GM21723 (cell line): ENCODE measurements around the gene CMTM3.
A peak's percentile ranks its signal among the peaks of the same experiment; 100 is the strongest.
"Not testable (repeated sequence)": the region's sequence is repeated elsewhere in the genome, so short reads cannot be mapped to it uniquely, and the experiment has no call there.

Experiments used
- ATAC-seq: cut with Tn5 transposase; IDR thresholded peaks from one replicate; pipeline ENCODE4 v1.9.1; 2021; ENCODE audit warnings: mild to moderate bottlenecking, moderate library complexity; ENCODE audit not compliant: unreplicated experiment

The CMTM3 gene

DNA sequence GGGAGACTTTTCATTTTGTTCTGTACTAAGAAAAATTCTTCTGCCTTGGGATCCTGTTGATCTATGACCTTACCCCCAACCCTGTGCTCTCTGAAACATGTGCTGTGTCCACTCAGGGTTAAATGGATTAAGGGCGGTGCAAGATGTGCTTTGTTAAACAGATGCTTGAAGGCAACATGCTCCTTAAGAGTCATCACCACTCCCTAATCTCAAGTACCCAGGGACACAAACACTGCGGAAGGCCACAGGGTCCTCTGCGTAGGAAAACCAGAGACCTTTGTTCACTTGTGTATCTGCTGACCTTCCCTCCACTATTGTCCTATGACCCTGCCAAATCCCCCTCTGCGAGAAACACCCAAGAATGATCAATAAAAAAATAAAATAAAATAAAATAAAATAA lies 27.1 kb downstream of the CMTM3 start:
- ATAC-seq: not testable (repeated sequence)

GRCh38 chr16:66634527-66635196 lies 30.2 kb downstream of the CMTM3 start:
- no peak for ATAC-seq

- no peak for ATAC-seq
These were observed 30.9 kb downstream of the CMTM3 start for GRCh38 chr16:66635406-66635805.

- no peak for ATAC-seq
These were observed 31.7 kb downstream of the CMTM3 start for GRCh38 chr16:66636199-66636598.

DNA sequence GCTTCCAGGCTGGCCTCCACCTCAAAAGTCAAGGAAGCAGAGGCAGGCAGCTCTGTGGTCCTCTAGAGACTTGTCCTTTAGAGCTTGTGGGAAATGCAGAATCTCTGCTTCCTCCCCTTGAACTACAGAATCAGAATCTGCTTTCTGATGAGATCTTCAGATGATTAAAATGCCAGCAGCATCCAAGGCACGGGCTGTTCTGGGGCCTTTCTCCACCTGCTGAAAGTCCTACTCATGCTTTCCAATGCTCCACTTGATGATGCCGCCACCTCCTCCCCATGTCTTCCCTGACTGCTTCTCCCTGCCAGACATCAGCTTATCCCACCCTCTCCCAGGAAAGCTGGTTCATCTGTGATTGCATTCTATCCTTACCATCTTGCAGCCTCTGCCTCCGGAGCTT lies 33.3 kb downstream of the CMTM3 start:
- ATAC-seq: no peak

- ATAC-seq: no peak
These were observed 34.8 kb downstream of the CMTM3 start for GRCh38 chr16:66639091-66639885.

GRCh38 chr16:66640724-66641314 lies 36.3 kb downstream of the CMTM3 start:
- no peak for ATAC-seq

DNA sequence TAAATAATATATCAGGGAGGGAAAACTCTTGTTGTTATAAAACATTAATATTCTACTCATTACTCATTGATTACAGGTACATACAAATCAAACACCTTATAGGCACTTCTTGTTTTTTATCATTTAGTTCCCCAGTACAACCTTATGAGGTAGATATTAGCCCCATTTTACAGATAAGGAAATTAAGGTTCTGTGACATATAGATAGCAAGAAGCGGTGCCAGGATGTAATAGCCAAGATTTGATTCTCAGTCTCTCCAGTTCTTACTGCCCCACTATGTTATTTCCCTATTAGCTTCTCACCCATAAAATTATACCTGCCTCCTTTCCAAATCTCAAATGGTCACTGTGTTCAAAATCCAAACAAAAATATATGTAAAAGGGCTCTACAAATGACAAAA lies 36.9 kb downstream of the CMTM3 start:
- no peak for ATAC-seq

DNA sequence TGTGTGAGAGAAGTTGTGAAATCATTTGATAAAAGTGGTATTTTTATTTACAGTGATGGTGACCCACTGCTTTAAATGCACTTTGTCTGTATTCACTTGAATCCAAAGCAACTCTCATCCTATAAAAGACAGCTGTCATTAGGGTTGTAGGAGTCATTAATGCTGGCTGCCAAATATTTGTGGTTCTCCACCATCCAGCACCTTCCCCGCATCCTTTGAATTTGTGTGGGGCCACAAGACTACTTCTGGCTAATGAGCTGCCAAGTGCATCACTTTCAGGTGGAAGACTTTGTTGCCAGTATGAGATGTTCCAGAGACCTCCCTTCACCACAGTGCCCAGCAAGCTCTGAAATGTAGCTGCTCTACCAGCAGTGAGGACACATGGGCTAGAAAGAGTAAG lies 43.4 kb downstream of the CMTM3 start:
- no peak for ATAC-seq

GRCh38 chr16:66649167-66649566 lies 44.7 kb downstream of the CMTM3 start:
- ATAC-seq: no peak

GRCh38 chr16:66649636-66650205 lies 45.2 kb downstream of the CMTM3 start:
- ATAC-seq: no peak

- peak; percentile 90 for ATAC-seq
These were observed 46.4 kb downstream of the CMTM3 start for GRCh38 chr16:66650707-66651473.

DNA sequence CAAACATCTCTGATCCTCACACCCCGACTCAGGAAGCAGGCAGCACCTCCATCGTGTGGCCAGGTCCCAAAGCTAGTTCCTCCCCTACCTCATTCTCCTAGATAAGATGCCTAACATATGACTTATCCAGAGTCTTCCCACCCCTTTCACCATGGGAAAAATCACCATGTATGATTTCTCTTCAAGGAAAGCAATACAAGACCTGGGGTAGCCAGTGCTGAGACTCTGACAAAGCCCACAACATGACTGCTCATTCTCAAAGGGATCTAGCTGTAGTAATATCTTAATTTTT lies 46.9 kb downstream of the CMTM3 start:
- ATAC-seq: no peak

DNA sequence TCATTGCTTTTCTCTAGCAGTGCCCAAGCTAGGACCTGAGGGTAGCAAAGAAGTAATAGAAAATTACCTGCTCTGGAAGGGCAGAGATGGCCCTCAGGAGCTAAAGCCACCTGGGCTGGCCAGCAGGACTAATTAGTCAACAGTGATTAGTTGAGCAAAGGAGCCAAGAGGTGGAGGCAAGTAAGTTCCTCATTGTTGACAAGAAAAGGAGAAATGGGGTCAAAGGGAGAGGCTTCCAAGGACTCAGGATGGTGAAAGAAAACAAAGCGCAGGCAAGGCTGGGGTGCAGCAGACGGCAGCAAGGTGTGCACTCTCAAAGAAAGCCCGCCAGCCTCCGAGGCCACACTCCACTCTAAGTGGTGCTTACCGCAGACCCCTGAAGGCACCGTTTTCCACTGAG lies 47.5 kb downstream of the CMTM3 start:
- no peak for ATAC-seq

- ATAC-seq: no peak
These were observed 48.3 kb downstream of the CMTM3 start for GRCh38 chr16:66652661-66653360.

- ATAC-seq: no peak
These were observed 49.3 kb downstream of the CMTM3 start for GRCh38 chr16:66653581-66654350.

GRCh38 chr16:66656547-66656946 lies 52.0 kb downstream of the CMTM3 start:
- ATAC-seq: no peak

DNA sequence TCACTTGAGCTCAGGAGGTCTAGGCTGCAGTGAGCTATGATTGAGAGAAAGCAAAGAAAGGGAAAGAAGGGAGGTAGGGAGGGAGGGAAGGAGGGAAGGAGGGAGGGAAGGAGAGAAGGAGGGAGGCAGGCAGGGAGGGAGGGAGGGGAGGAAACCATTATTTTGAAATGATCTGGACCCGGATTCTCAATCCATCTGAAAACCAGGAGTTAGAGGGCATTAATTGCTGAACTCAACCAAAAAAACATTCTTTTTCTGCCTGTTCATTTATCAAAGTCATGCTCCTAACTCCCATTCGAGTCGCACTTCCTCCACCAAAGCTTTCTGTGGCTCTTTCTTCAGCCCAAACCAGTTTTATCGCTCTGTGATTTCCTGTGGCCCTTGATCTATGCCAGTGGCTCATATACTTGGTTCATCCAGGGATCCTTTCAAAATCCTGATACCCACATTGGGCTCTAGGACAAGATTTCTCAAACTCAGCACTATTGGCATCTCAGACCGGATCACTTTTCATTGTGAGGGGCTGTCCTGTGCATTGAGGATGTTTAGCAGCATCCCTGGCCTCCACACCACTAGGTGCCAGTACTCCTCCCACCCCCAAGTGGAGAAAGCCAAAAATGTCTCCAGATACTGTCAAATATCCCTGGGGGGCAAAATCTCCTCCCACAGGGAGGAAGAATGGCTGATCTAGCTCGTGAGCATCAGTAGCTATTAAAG lies 53.8 kb downstream of the CMTM3 start:
- ATAC-seq: no peak

- ATAC-seq: no peak
These were observed 54.3 kb downstream of the CMTM3 start for GRCh38 chr16:66658860-66659190.
